HUDEP-2 (cell line): ENCODE data around the gene MAP4K4.
"Not testable (repeated sequence)": the region's sequence is repeated elsewhere in the genome, so short reads cannot be mapped to it uniquely, and the experiment has no call there.

ENCODE experiments used
- DNase-seq, 76 experiments: peaks; one replicate each; lab custom pipeline; 2025; ENCODE audit not compliant: unreplicated experiment in 76 of 76; lab: John Stamatoyannopoulos, UW

The MAP4K4 gene

GRCh38 chr2:101740555-101740964 is 43.1 kb downstream of the MAP4K4 start:
- no peak for DNase-seq

- DNase-seq: no peak
These were observed 44.4 kb downstream of the MAP4K4 start for GRCh38 chr2:101741775-101742520.

- DNase-seq: no peak
These were observed 45.0 kb downstream of the MAP4K4 start for GRCh38 chr2:101742547-101742946.

GRCh38 chr2:101743288-101743687 is 45.8 kb downstream of the MAP4K4 start:
- DNase-seq: no peak

GRCh38 chr2:101744832-101745231 is 47.3 kb downstream of the MAP4K4 start:
- no peak for DNase-seq

GRCh38 chr2:101745711-101746694 is 48.5 kb downstream of the MAP4K4 start:
- no peak for DNase-seq

GRCh38 chr2:101748000-101748399 is 50.5 kb downstream of the MAP4K4 start:
- DNase-seq: no peak

GRCh38 chr2:101748462-101748861 is 51.0 kb downstream of the MAP4K4 start:
- DNase-seq: not testable (repeated sequence)

- DNase-seq: no peak
These were observed 53.2 kb downstream of the MAP4K4 start for GRCh38 chr2:101750688-101751087.

GRCh38 chr2:101751276-101751815 is 53.8 kb downstream of the MAP4K4 start:
- DNase-seq: no peak

- no peak for DNase-seq
These were observed 54.5 kb downstream of the MAP4K4 start for GRCh38 chr2:101751875-101752619.

- DNase-seq: no peak
These were observed 55.5 kb downstream of the MAP4K4 start for GRCh38 chr2:101752716-101753616.

- DNase-seq: no peak
These were observed 56.4 kb downstream of the MAP4K4 start for GRCh38 chr2:101753720-101754490.

- DNase-seq: no peak
These were observed 57.1 kb downstream of the MAP4K4 start for GRCh38 chr2:101754618-101755017.

GRCh38 chr2:101756266-101756665 is 58.8 kb downstream of the MAP4K4 start:
- DNase-seq: no peak

GRCh38 chr2:101758001-101758400 is 60.5 kb downstream of the MAP4K4 start:
- DNase-seq: no peak

GRCh38 chr2:101759162-101759561 is 61.7 kb downstream of the MAP4K4 start:
- DNase-seq: no peak

GRCh38 chr2:101762451-101763171 is 65.1 kb downstream of the MAP4K4 start:
- DNase-seq: no peak
